ENCODE measurements around the gene MAU2. TPM values are rescaled to one million over a fixed set of nuclear protein-coding genes. Genes with fewer than 3 reads are reported as not detected.
"Not testable (repeated sequence)": the region's sequence is repeated elsewhere in the genome, so short reads cannot be mapped to it uniquely, and the experiment has no call there.

MAU2 gene
- total RNA-seq, 1 donor from 2014 or later, result 31.4 TPM

DNA sequence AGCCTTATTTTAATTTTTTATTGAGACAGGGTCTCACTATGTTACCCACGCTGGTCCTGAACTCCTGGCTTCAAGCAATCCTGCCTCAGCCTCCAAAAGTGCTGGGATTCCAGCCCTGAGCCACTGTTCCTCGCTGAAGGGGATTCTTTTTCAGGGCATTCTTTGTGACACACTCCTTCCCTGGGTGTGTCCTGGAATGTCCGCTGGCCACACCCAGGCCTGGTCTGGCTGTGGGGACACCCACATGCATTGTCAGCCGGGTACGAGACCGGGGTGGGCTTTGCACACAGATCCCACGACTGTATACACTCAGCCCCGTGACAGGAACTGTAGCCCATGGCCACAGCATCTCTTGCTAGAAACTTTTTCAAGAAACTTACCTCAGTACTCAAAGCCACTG is 50.4 kb downstream of the MAU2 start:
- intact Hi-C loops (cut with micrococcal nuclease), result no loop called here
- no peak for DNase-seq
- no peak for ATAC-seq

DNA sequence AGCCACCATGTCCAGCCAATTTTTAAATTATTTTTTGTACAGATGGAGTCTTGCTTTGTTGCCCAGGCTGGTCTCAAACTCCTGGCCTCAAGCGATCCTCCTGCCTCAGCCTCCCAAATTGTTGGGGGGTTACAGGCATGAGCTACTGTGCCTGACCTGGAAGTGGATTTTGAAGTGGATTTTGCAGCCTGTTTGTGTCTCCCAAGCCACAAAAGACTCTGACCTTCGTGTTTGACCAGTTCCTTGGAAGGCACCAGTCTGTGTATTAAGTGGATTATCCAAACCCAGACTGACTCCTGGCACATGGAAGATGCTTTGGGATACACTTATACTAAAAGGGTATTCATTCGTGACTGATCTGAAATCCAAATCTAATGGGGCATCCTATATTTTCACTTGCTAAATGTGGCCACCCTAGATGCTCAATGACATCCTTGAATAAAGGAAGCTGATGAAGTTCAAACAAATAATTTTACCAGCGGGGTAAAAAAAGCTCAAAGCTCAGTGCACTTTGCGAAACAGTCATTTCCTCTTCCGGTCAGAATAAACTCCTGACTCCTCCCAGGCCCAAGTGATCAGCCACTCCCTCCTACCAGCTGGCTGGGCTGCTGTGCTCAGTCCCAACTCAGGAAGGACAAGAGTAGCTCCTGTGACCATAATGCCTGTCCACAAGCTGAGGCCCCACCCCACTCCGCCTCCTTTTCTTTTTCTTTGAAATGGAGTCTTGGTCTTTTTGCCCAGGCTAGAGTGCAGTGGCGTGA is 52.2 kb downstream of the MAU2 start:
- ATAC-seq (peak; percentile 90), DNase-seq (peak; percentile 62)
- intact Hi-C loops (cut with micrococcal nuclease), result no loop called here

- DNase-seq, result no peak
- ATAC-seq, result no peak
- intact Hi-C loops (cut with micrococcal nuclease), result no loop called here
Measured at GRCh38 chr19:19379527-19379926, 58.9 kb downstream of the MAU2 start.

GRCh38 chr19:19380316-19380715 is 59.7 kb downstream of the MAU2 start:
- ATAC-seq; intact Hi-C loops (cut with micrococcal nuclease); DNase-seq: not testable (repeated sequence)

DNA sequence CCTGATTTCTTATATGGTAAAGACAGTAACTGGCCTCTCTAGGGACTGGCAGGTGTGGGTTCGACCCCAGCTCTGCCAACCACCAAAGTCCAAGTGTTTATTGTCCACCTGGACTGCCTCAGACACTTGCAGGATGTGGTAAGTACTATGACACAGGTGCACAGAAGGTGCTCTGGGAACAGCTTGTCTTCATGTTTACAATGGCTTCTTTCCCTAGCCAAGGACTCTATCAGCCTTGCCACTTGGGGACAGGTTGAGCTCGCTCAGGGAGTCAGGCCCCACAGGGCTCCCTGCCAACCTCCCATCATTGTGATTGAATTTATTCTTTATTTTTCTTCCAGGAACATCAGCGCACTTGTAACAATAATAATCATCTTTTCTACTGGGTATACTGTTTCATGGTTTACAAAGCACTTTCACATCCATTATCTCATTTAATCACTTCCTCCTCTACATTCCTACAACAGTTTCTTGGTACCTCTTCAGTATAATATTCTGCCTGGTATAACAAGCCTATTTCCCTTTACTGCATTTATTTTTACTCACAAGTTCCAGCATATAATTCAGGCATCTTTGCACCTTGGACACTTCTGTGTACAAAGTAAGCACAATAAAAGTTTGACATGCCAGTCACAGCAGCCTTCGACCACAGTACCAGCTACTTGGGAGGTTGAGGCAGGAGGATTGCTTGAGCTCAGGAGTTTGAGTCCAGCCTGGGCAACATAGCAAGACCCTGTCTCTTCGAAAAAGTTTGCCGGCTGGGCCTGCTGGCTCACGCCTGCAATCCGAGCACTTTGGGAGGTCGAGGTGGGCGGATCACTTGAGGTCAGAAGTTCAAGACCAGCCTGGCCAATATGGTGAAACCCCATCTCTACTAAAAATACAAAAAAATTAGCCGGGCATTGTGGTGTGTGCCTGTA is 60.6 kb downstream of the MAU2 start:
- intact Hi-C loops (cut with micrococcal nuclease), result no loop called here
- no peak for ATAC-seq
- no peak for DNase-seq

GRCh38 chr19:19382118-19382517 is 61.5 kb downstream of the MAU2 start:
- intact Hi-C loops (cut with micrococcal nuclease), result no loop called here

GRCh38 chr19:19384486-19384885 is 63.9 kb downstream of the MAU2 start:
- ATAC-seq (no peak), DNase-seq (no peak)
- intact Hi-C loops (cut with micrococcal nuclease), result no loop called here

More at GRCh38 chr19:19382118-19382517, 61.5 kb downstream of the MAU2 start:
- DNase-seq, result no peak
- no peak for ATAC-seq

DNA sequence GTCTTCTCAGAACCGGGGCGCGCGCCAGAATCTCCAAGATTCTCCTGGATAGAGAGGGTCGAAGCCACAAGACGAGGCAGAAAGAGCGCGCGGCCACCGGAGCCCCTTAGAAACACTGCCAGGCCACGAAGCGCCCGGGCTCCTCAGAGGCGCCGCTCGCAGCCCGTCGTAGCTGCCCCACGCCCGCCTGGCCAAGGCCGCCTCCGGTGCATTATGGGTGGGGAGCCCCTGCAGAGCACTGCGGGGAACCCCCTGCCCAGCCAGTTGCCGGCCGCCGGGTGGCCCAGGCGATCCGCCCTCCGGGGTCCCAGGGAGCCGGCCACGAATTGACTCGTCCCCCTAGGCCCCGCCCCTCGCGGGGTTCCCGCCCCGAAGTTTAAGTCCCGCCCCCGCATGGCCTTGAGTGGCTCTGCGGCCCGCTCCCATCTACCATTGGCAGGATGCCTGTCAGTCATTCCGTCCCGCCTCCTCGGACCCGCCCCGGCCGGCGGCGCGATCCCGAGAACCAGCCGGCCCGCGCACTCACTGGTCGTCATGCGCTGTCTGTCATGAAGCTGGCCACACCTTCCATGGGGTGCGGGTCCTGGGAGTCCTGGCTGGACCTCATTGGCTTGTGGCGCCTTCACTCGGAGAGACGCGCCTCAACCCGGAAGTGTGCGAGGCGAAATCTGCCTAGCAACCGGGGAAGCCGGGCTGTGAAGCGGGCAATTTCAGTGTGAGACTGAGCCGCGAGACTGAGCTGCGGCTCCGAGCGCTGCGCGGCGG is 64.7 kb downstream of the MAU2 start:
- DNase-seq (peak; percentile 100), ATAC-seq (peak; percentile 98)
- intact Hi-C loops (cut with micrococcal nuclease), result no loop called here

GRCh38 chr19:19385896-19386869 is 65.6 kb downstream of the MAU2 start:
- no peak for ATAC-seq
- intact Hi-C loops (cut with micrococcal nuclease), result no loop called here
- DNase-seq, result no peak

- intact Hi-C loops (cut with micrococcal nuclease), result no loop called here
- ATAC-seq (no peak), DNase-seq (no peak)
Measured at GRCh38 chr19:19387108-19387507, 66.5 kb downstream of the MAU2 start.

GRCh38 chr19:19388568-19389555 is 68.2 kb downstream of the MAU2 start:
- intact Hi-C loops (cut with micrococcal nuclease), result no loop called here
- ATAC-seq, result no peak
- no peak for DNase-seq

DNA sequence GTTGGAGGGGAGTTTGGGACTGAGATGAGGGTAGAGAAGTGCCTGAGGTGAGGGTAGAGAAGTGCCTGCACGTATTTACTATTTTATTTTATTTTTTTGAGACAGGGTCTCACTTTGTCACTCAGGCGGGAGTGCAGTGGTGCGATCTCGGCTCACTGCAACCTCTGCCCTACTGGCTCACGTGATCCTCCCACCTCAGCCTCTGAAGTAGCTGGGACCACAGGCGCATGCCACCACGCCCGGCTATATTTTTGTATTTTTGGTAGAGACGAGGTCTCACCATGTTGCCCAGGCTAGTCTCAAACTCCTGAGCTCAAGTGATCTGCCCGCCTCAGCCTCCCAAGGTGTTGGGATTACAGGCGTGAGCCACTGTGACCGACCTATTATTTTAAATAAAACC is 69.1 kb downstream of the MAU2 start:
- ATAC-seq; intact Hi-C loops (cut with micrococcal nuclease); DNase-seq: not testable (repeated sequence)

DNA sequence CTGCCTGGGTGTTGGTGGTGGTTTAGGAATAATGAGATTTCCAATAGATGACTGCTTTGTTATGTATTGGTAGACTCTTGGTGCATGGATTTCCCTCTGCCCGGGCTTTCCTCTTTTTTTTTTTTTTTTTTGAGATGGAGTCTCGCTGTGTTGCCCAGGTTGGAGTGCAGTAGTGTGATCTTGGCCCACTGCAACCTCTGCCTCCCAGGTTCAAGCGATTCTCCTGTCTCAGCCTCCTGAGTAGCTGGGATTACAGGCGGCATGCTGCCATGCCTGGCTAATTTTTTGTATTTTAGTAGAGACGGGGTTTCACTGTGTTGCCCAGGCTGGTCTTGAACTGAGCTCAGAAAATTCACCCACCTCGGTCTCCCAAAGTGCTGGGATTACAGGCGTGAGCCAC is 73.7 kb downstream of the MAU2 start:
- intact Hi-C loops (cut with micrococcal nuclease); DNase-seq; ATAC-seq: not testable (repeated sequence)

- intact Hi-C loops (cut with micrococcal nuclease), result no loop called here
- DNase-seq, result no peak
- ATAC-seq, result no peak
Measured at GRCh38 chr19:19399733-19400433, 79.3 kb downstream of the MAU2 start.

DNA sequence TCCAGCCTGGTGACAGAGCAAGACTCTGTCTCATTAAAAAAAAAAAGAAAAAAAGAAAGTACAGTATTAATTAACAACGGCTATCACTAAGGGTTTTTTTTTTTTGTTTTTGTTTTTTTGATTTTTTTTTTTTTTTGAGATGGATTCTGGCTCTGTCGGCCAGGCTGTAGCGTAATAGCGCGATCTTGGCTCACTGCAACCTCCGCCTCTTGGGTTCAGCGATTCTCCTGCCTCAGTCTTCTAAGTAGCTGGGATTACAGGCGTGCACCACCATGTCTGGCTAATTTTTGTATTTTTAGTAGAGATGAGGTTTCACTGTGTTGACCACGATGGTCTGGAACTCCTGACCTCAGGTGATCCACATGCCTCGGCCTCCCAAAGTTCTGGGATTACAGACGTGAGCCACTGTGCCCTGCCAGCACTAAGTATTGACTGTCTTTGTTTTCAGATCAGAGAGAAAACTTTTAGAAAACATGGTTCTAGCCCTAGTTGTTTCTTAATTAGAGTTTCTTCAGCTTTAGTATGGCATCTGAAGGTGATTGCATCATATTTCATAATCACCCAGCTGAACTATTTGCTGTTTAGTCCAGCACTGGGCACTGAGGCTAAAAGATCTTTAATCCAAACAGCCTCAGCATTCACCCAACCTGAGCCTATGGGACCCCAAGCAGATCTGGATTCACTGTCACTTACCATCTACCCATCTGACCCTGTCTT is 82.2 kb downstream of the MAU2 start:
- DNase-seq, result no peak
- intact Hi-C loops (cut with micrococcal nuclease), result no loop called here
- no peak for ATAC-seq

DNA sequence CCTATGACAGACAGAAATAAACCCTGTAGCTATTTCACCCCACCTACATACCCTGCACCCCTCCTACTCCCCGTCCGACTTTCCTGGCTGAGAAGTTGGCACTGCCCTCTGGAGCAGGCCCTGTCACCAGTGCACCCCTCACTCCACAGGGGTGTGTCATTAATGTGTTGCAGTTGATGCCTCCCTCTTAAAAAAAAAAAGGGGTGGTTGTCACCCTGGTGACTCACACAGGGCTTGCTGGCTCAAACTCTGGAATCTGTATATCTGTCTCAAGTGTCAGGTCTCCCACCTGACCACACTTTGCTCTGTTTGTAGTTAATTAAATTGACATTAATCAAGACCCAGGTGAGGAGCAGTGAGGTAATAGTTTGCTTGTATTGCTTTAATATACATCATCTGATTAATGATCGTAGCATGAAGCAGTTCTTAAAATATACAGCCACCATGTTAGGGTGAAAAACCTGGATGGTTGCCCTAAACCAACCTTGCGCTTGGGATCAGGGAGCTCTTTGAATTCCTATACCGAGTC is 82.8 kb downstream of the MAU2 start:
- ATAC-seq (no peak), DNase-seq (no peak)
- intact Hi-C loops (cut with micrococcal nuclease), result no loop called here

Data from left ventricle myocardium superior (tissue), 1 donor.